DOHH2 (cell line): ENCODE measurements around the gene PASK.

ENCODE experiments used
- H3F3A ChIP-seq: fragments of 200-600 bp; sonication (generic), shearing (Covaris generic); 2 replicates; pipeline ENCODE4 v1.6.0; 2016; ENCODE audit warnings: antibody characterized with exemption, mild to moderate bottlenecking; ENCODE audit not compliant: control insufficient read depth, insufficient read depth
- H3K27ac ChIP-seq: fragments of 200-600 bp; sonication (generic); 2 replicates; pipeline ENCODE4 v1.5.1; 2014; ENCODE audit warnings: low read depth, mild to moderate bottlenecking, low read length, moderate library complexity
- H3K27me3 ChIP-seq: fragments of 200-600 bp; sonication (generic); 2 replicates; pipeline ENCODE4 v1.6.1; 2014; ENCODE audit warnings: mild to moderate bottlenecking, low read length, mixed read lengths; ENCODE audit not compliant: control insufficient read depth
- H3K36me3 ChIP-seq: fragments of 200-600 bp; sonication (generic); 2 replicates; pipeline ENCODE4 v1.6.1; 2014; ENCODE audit warnings: mild to moderate bottlenecking, low read length, moderate library complexity, mixed read lengths; ENCODE audit not compliant: control insufficient read depth
- H3K4me1 ChIP-seq: fragments of 200-600 bp; sonication (generic); 2 replicates; pipeline ENCODE4 v1.6.1; 2014; ENCODE audit warnings: mild to moderate bottlenecking, low read length, mixed read lengths; ENCODE audit not compliant: control insufficient read depth
- H3K4me2 ChIP-seq: fragments of 200-600 bp; sonication (generic); 2 replicates; pipeline ENCODE4 v1.6.0; 2014; ENCODE audit warnings: mild to moderate bottlenecking, low read length, moderate library complexity
- H3K4me3 ChIP-seq: fragments of 200-600 bp; sonication (generic); 2 replicates; pipeline ENCODE4 v1.5.1; 2014; ENCODE audit warnings: mild to moderate bottlenecking, low read length, mixed read lengths
- H3K79me2 ChIP-seq: fragments of 200-600 bp; sonication (generic); 2 replicates; pipeline ENCODE4 v1.6.1; 2014; ENCODE audit warnings: mild to moderate bottlenecking, low read length, mixed read lengths; ENCODE audit not compliant: control insufficient read depth
- H3K9me2 ChIP-seq: fragments of 200-600 bp; sonication (generic); replicated peaks from 2 replicates; pipeline ENCODE4 v1.6.1; 2014; ENCODE audit warnings: mild to moderate bottlenecking, low read length, mixed read lengths; ENCODE audit not compliant: control insufficient read depth
- H3K9me3 ChIP-seq: fragments of 200-600 bp; sonication (generic); 2 replicates; pipeline ENCODE4 v1.6.1; 2014; ENCODE audit warnings: antibody characterized with exemption, low read length, mixed read lengths; ENCODE audit not compliant: control insufficient read depth, insufficient read depth
- H4K20me1 ChIP-seq: fragments of 200-600 bp; sonication (generic); 2 replicates; pipeline ENCODE4 v1.6.0; 2014; ENCODE audit warnings: low read depth, mild to moderate bottlenecking, antibody characterized with exemption, low read length, moderate library complexity; ENCODE audit not compliant: control insufficient read depth, insufficient read depth
- CTCF ChIP-seq: fragments of 200-600 bp; sonication (generic); IDR thresholded peaks from one replicate; pipeline ENCODE4 v1.5.1; 2014; ENCODE audit warnings: antibody characterized with exemption, mild to moderate bottlenecking, low read depth, low read length; ENCODE audit not compliant: poor library complexity, severe bottlenecking
- EZH2phosphoT487 ChIP-seq: fragments of 200-600 bp; sonication (generic); IDR thresholded peaks from 2 replicates; pipeline ENCODE4 v1.6.1; 2017; ENCODE audit warnings: borderline replicate concordance, mild to moderate bottlenecking, antibody characterized with exemption, low read length, moderate library complexity, mixed read lengths

Gene PASK

GRCh38 chr2:241153616-241154015, 4.3 kb upstream of the PASK start:
- no peak overlapping the region for H3K27ac ChIP-seq
- H3K4me3 ChIP-seq, result no peak overlapping the region
- H4K20me1 ChIP-seq, result peaks cover 5% of the 10 kb centered on the region; the same call in 1 of the 2 replicates
- H3K36me3 ChIP-seq, result peaks cover 51% of the 10 kb centered on the region
- H3K9me3 ChIP-seq, result no peaks in the 10 kb centered on the region
- peaks cover 11% of the 10 kb centered on the region for H3K4me1 ChIP-seq
- H3K27me3 ChIP-seq, result no peaks in the 10 kb centered on the region
- no peak overlapping the region for H3K4me2 ChIP-seq
- H3K79me2 ChIP-seq, result peaks cover 37% of the 10 kb centered on the region
- H3F3A ChIP-seq, result no peaks in the 10 kb centered on the region
- TF ChIP-seq CTCF, result no peak
- TF ChIP-seq EZH2phosphoT487, result no peak
- H3K9me2 ChIP-seq, result no peaks in the 10 kb centered on the region

DNA sequence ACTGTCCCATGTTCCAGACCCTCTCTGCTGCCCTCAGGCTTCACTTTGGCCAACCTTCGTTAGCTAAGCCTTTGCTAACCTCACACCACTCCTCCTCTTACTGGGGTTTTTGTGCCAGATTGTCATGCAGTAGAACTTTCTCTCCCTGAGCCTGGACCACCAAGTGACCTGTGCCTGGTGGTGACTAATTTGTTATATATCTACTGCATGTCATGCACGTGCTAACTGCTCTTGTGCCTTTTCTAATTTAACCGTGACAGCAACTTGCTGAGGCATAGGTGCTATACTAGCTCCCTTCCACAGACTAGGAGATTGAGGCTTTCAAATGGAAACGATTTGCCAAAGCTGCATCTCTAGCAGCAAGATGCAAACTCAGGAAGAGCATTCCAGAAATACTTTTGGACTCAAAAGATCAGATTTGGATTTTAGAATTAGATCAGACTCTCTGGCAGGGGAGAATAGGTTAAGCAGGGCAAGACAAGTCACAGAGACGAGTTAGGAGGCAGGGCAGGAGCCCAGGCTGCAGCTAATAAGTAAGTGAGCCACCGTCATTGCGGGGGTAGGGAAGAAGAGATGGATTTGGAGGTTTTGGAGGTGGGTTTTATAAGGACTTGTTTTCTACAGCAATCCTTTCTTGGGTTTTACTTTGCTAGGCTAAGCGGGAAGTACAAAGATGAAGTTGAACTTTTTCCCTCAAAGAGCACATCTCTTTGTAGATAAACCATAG, 2.8 kb upstream of the PASK start:
- Histone ChIP-seq H3K27me3 (no peaks in the 10 kb centered on the region), H3K4me2 (peak overlapping the region; percentile 94; the same call in 1 of the 2 replicates), H3K4me3 (no peak overlapping the region), H3K4me1 (peaks cover 24% of the 10 kb centered on the region), H3K27ac (no peak overlapping the region), H3F3A (no peaks in the 10 kb centered on the region), H3K79me2 (peaks cover 51% of the 10 kb centered on the region), H3K9me3 (no peaks in the 10 kb centered on the region), H3K36me3 (peaks cover 37% of the 10 kb centered on the region), H3K9me2 (no peaks in the 10 kb centered on the region), H4K20me1 (peaks cover 5% of the 10 kb centered on the region; the same call in 1 of the 2 replicates)
- TF ChIP-seq CTCF (no peak), EZH2phosphoT487 (no peak)

DNA sequence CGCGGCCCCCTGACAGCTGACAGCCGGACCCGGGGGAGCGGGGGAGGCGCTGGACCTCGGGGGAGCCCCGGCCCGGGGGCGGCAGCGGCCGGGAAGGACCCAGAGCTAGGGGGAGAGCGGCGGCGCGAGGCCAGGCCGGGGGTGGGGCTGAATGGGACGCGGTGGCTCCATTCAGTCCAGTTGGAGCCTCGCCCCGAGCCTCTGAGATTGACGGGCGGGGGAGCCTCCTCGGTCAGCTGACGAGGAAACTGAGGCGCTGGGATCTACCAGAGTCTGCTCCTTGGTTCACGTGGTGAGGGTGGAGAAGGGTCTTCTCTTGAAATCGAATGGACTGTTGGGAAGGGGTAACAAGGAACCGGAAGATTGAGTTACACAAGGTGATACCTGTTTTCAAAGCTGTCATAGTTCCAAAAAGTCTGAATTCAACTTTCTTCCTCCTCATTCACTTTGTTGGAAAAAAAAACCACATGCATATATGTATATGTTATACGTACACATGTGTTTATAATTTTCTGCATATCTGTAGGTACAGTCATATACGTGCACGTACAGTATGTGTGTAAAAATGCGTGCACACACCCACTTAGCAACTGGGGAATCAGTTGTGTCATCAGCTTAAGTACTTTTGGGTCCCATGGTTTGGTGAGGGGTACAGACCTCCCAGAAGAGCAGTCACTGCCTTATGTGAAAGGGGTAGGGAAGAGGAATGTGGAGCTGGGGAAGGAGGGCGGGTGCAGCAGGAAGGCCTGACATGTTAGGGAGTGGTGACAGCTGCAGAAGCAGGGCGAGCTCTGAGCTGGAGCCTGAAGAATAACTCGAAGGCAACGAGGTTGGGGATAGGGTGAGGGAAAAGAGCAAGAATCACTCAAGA, 1.6 kb upstream of the PASK start:
- Histone ChIP-seq H3K4me2 (peak overlapping the region; percentile 94), H3F3A (no peaks in the 10 kb centered on the region), H3K36me3 (peaks cover 33% of the 10 kb centered on the region), H3K27me3 (no peaks in the 10 kb centered on the region), H3K4me1 (peaks cover 33% of the 10 kb centered on the region), H3K9me2 (no peaks in the 10 kb centered on the region), H3K9me3 (no peaks in the 10 kb centered on the region), H4K20me1 (peaks cover 5% of the 10 kb centered on the region; the same call in 1 of the 2 replicates), H3K79me2 (peaks cover 63% of the 10 kb centered on the region), H3K4me3 (peak overlapping the region; percentile 87), H3K27ac (peak overlapping the region; percentile 12; the same call in 1 of the 2 replicates)
- no peak for TF ChIP-seq EZH2phosphoT487
- no peak for TF ChIP-seq CTCF
